K562 (cell line): Measurements from ENCODE around the gene C4BPB. TPM values are rescaled to one million over a fixed set of nuclear protein-coding genes. Genes with fewer than 3 reads are reported as not detected.

ENCODE experiments used
- ARID4B ChIP-seq: sonication (generic); formaldehyde crosslinking; IDR thresholded peaks from 2 replicates; pipeline ENCODE4 v1.8.0; 2022; ENCODE audit warnings: mild to moderate bottlenecking, missing genetic modification reagents
- ELK1 ChIP-seq: sonication (generic); formaldehyde crosslinking; IDR thresholded peaks from 2 replicates; pipeline ENCODE4 v1.8.1; 2022; ENCODE audit warnings: missing genetic modification reagents
- ID3 ChIP-seq, 2 experiments: fragments of 250-450 bp in 1 of 2; fragments of 450-650 bp in 1 of 2; sonication (Bioruptor Pico) in 1 of 2; IDR thresholded peaks; 2 replicates each; pipeline versions ENCODE4 v1.6.1 to v1.8.0; 2016 to 2021; ENCODE audit warnings: mild to moderate bottlenecking in 2 of 2, moderate library complexity in 2 of 2, missing compliant biosample characterization in 1 of 2, missing genetic modification characterization in 1 of 2
- ZBTB49 ChIP-seq: sonication (generic); formaldehyde crosslinking; IDR thresholded peaks from 2 replicates; pipeline ENCODE4 v1.8.0; 2022; ENCODE audit warnings: missing genetic modification reagents, mild to moderate bottlenecking, borderline replicate concordance
- ZFP36 ChIP-seq: fragments of 150-350 bp; IDR thresholded peaks from 2 replicates; pipeline ENCODE4 v1.6.1; 2018; ENCODE audit warnings: low read length, low read depth; ENCODE audit not compliant: partially characterized antibody
- polyA plus RNA-seq, 8 experiments: library from polyadenylated mRNA; depleted of rRNA in 4 of 8; stranded (reverse) in 5 of 8; unstranded in 3 of 8; fragments of >200 nt; fragmentation: Nextera tagmentation in 2 of 8; fragmentation: Illumina TruSeq in 1 of 8; extraction: Ambion mirVana in 2 of 8; extraction: Trizol in 1 of 8; gene quantifications; 2 replicates each; pipeline versions ENCODE4 v1.2.1 to v1.2.3, GENCODE V29; 2011 to 2014; ENCODE audit warnings: inconsistent platforms in 1 of 8, missing spikeins in 1 of 8
- total RNA-seq, 7 experiments: library from RNA; depleted of rRNA in 6 of 7; stranded (reverse); fragments of >200 nt in 6 of 7; fragmentation: Illumina TruSeq in 2 of 7; extraction: Trizol in 2 of 7; gene quantifications; 2 replicates each; pipeline versions ENCODE4 v1.2.1 to v1.2.3, GENCODE V29; 2011 to 2021; ENCODE audit warnings: low replicate concordance in 1 of 7

C4BPB gene
- total and polyA plus RNA-seq, 9 of the 15 experiments (the other 6 are each of a cell fraction or from before 2014, with no cell fraction given), result not detected

- TF ChIP-seq ID3 (CRISPR knock-in tag; IDR thresholded peaks at IDR 0.05) (no peak), ID3 (tag; IDR thresholded peaks at IDR 0.05) (no peak), ZBTB49 (no peak), ZFP36 (no peak), ELK1 (CRISPR knock-in tag) (no peak), ARID4B (CRISPR knock-in tag) (no peak)
These were observed 35.7 kb downstream of the C4BPB start (continued) for GRCh38 chr1:207124389-207124788.
